MM.1S (cell line): ENCODE data around the gene CLEC1A.

ENCODE experiments used
- DNase-seq: peaks from one replicate; pipeline ENCODE4 v3.0.0-alpha.2; 2015
- H2AFZ ChIP-seq: fragments of 300-600 bp; sonication (generic); 2 replicates; pipeline ENCODE4 v1.6.0; 2016; ENCODE audit warnings: antibody characterized with exemption, low read length
- H3F3A ChIP-seq: fragments of 300-600 bp; sonication (generic); 2 replicates; pipeline ENCODE4 v1.6.1; 2016; ENCODE audit warnings: mild to moderate bottlenecking, antibody characterized with exemption, low read length, moderate library complexity, mixed read lengths; ENCODE audit not compliant: insufficient read depth
- H3K27ac ChIP-seq: fragments of 300-600 bp; sonication (generic); 2 replicates; pipeline ENCODE4 v1.5.1; 2016; ENCODE audit warnings: mild to moderate bottlenecking, low read length
- H3K27me3 ChIP-seq: fragments of 300-600 bp; sonication (generic); replicated peaks from 2 replicates; pipeline ENCODE4 v1.6.0; 2016; ENCODE audit warnings: low read length; ENCODE audit not compliant: insufficient read depth
- H3K36me3 ChIP-seq: fragments of 300-600 bp; sonication (generic); replicated peaks from 2 replicates; pipeline ENCODE4 v1.6.1; 2016; ENCODE audit warnings: mild to moderate bottlenecking, low read length, mixed read lengths; ENCODE audit not compliant: insufficient read depth
- H3K4me1 ChIP-seq: fragments of 300-600 bp; sonication (generic); 2 replicates; pipeline ENCODE4 v1.6.1; 2016; ENCODE audit warnings: low read length, mixed read lengths
- H3K4me2 ChIP-seq: fragments of 300-600 bp; sonication (generic); 2 replicates; pipeline ENCODE4 v1.6.0; 2016; ENCODE audit warnings: low read depth, low read length
- H3K4me3 ChIP-seq: fragments of 300-600 bp; sonication (generic); 2 replicates; pipeline ENCODE4 v1.5.1; 2016; ENCODE audit warnings: low read length, mixed read lengths
- H3K79me2 ChIP-seq: fragments of 300-600 bp; sonication (generic); 2 replicates; pipeline ENCODE4 v1.6.1; 2016; ENCODE audit warnings: mixed run types, low read length, mixed read lengths
- H3K9ac ChIP-seq: fragments of 300-600 bp; sonication (generic); 2 replicates; pipeline ENCODE4 v1.6.1; 2016; ENCODE audit warnings: low read length, mixed read lengths
- H3K9me2 ChIP-seq: fragments of 300-600 bp; sonication (generic); replicated peaks from 2 replicates; pipeline ENCODE4 v1.6.1; 2016; ENCODE audit warnings: mild to moderate bottlenecking, low read length, mixed read lengths; ENCODE audit not compliant: insufficient read depth
- H3K9me3 ChIP-seq: fragments of 300-600 bp; sonication (generic); replicated peaks from 2 replicates; pipeline ENCODE4 v1.6.1; 2016; ENCODE audit warnings: mild to moderate bottlenecking, low read length, mixed read lengths; ENCODE audit not compliant: insufficient read depth
- H4K20me1 ChIP-seq: fragments of 300-600 bp; sonication (generic); 2 replicates; pipeline ENCODE4 v1.6.1; 2016; ENCODE audit warnings: mild to moderate bottlenecking, low read length, moderate library complexity, mixed read lengths; ENCODE audit not compliant: insufficient read depth
- CTCF ChIP-seq: fragments of 300-600 bp; sonication (generic); IDR thresholded peaks from 2 replicates; pipeline ENCODE4 v1.5.1; 2016; ENCODE audit warnings: antibody characterized with exemption, low read length, mixed read lengths
- EZH2 ChIP-seq: fragments of 300-600 bp; sonication (generic); optimal IDR thresholded peaks from 2 replicates; pipeline ENCODE3; 2017; ENCODE audit warnings: low read depth, mild to moderate bottlenecking, antibody characterized with exemption, low read length, mixed read lengths
- EZH2phosphoT487 ChIP-seq: fragments of 300-600 bp; sonication (generic); IDR thresholded peaks from 2 replicates; pipeline ENCODE4 v1.6.1; 2018; ENCODE audit warnings: antibody characterized with exemption, low read length

CLEC1A gene

GRCh38 chr12:10115311-10115710 is 16.5 kb upstream of the CLEC1A start:
- no peaks in the 10 kb centered on the region for H3K79me2 ChIP-seq
- no peak overlapping the region for H3K27ac ChIP-seq
- H3K4me2 ChIP-seq: no peak overlapping the region
- H3F3A ChIP-seq: no peaks in the 10 kb centered on the region
- no peaks in the 10 kb centered on the region for H4K20me1 ChIP-seq
- H3K9me3 ChIP-seq: no peaks in the 10 kb centered on the region
- DNase-seq: no peak
- H3K4me3 ChIP-seq: no peak overlapping the region
- no peak for TF ChIP-seq EZH2phosphoT487
- no peak for TF ChIP-seq CTCF
- H2AFZ ChIP-seq: no peak overlapping the region
- H3K9ac ChIP-seq: no peak overlapping the region
- H3K36me3 ChIP-seq: 0 out of 2 replicates have a peak, but pooled peaks cover 3% of the 10 kb centered on the region
- H3K27me3 ChIP-seq: no peaks in the 10 kb centered on the region
- H3K9me2 ChIP-seq: no peaks in the 10 kb centered on the region
- no peaks in the 10 kb centered on the region for H3K4me1 ChIP-seq

- no peaks in the 10 kb centered on the region for H3K9me2 ChIP-seq
- no peak overlapping the region for H3K27ac ChIP-seq
- DNase-seq: no peak
- no peak overlapping the region for H3K9ac ChIP-seq
- H3K4me2 ChIP-seq: no peak overlapping the region
- no peaks in the 10 kb centered on the region for H4K20me1 ChIP-seq
- H3K36me3 ChIP-seq: 0 out of 2 replicates have a peak, but pooled peaks cover under 1% of the 10 kb centered on the region
- no peak overlapping the region for H3K4me3 ChIP-seq
- H3K4me1 ChIP-seq: no peaks in the 10 kb centered on the region
- H3K27me3 ChIP-seq: no peaks in the 10 kb centered on the region
- TF ChIP-seq EZH2phosphoT487: no peak
- no peak for TF ChIP-seq EZH2
- TF ChIP-seq CTCF: no peak
- no peak overlapping the region for H2AFZ ChIP-seq
- H3K79me2 ChIP-seq: no peaks in the 10 kb centered on the region
- H3F3A ChIP-seq: no peaks in the 10 kb centered on the region
- H3K9me3 ChIP-seq: no peaks in the 10 kb centered on the region
Measured at GRCh38 chr12:10113920-10114319, 15.1 kb upstream of the CLEC1A start.

- no peak for DNase-seq
- Histone ChIP-seq H3K36me3 (no peaks in the 10 kb centered on the region), H3K27me3 (no peaks in the 10 kb centered on the region), H3K9me2 (no peaks in the 10 kb centered on the region), H3K4me3 (no peak overlapping the region), H4K20me1 (no peaks in the 10 kb centered on the region), H2AFZ (no peak overlapping the region), H3F3A (no peaks in the 10 kb centered on the region), H3K9ac (no peak overlapping the region), H3K79me2 (no peaks in the 10 kb centered on the region), H3K4me1 (no peaks in the 10 kb centered on the region), H3K9me3 (no peaks in the 10 kb centered on the region), H3K27ac (no peak overlapping the region), H3K4me2 (no peak overlapping the region)
- TF ChIP-seq CTCF: no peak
- no peak for TF ChIP-seq EZH2
- no peak for TF ChIP-seq EZH2phosphoT487
Measured at GRCh38 chr12:10113075-10113474, 14.3 kb upstream of the CLEC1A start.
